NCI-H2227 treated with DMSO at 0.1 percent for 48 hours (cell line): ENCODE data around the gene SLC6A3.
"Not testable (repeated sequence)": the region's sequence is repeated elsewhere in the genome, so short reads cannot be mapped to it uniquely, and the experiment has no call there.

Source experiments
- DNase-seq: peaks from one replicate; lab custom pipeline; 2025; lab: John Stamatoyannopoulos, UW

Gene SLC6A3

DNA sequence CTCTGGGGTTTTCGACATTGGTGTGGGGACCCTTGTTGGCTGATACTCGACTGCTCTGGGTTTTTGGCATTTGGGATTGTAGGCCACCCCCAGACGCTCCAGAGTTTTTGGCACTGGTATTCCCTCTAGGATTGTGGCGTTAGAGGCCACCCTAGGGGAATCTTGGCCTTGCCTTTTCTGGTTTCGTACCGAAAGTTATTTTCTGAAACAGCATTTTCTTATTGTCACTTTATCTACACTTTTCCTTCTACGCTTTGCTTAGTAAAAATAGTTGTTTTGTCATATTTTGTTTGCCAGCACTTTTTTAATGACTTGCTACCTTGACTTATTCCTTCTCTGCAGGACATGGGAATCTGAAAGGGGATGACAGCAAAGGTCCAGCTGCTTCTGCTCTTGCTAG, 75.2 kb downstream of the SLC6A3 start:
- no peak for DNase-seq

DNA sequence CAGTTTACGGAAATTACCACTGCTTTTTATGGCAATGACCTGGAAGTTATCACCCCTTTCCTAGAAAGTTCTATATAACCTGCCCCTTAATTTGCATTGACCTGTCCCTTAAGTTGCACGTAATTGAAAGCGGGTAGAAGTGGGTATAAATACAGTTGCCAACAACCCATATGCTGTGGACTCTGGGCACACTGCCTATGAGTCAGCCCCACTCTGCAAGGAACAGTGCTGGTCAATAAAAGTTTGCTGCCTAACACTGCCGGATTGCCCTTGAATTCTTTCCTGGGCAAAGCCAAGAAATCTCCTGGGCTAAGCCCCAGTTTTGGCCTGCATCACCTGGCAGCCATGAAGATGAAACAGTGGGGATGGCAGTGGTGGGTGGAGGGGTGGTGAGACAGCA, 76.5 kb downstream of the SLC6A3 start:
- DNase-seq = no peak

DNA sequence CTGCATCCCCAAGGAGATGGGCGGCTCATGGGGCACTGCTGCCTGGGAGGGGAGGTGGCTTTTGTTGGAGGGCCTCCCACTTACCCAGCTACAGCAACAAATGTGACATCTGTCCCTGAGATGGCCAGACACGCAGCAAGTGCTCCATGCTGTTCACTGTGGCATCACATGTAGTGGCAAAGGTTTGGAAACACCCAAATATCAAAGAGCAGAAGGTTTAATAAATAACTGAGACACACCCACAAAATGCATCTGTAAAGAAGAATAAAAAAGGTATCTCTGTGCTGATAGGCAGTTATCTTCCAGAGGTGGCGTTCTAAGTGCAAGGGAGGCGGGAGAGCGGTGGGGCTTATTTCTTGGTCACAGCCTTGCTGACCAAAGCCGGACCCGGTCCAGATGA, 77.0 kb downstream of the SLC6A3 start:
- DNase-seq = no peak

DNA sequence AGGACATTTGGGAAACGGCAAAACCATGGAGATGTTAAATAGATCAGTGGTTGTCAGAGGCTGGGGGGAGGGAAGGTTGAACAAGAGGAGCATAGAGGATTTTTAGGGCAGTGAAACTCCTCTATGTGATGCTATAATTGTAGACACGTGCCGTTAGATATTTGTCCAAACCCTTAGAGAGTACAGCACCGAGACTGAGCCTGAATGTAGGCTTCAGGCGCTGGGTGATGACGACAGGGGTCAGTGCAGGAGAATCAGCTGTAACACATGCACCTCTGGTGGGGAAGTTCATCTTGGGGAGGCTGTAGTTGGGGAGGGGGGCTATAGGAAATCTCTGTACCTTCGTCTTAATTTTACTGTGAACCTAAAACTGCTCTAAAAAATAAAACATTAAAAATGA, 78.1 kb downstream of the SLC6A3 start:
- no peak for DNase-seq

DNA sequence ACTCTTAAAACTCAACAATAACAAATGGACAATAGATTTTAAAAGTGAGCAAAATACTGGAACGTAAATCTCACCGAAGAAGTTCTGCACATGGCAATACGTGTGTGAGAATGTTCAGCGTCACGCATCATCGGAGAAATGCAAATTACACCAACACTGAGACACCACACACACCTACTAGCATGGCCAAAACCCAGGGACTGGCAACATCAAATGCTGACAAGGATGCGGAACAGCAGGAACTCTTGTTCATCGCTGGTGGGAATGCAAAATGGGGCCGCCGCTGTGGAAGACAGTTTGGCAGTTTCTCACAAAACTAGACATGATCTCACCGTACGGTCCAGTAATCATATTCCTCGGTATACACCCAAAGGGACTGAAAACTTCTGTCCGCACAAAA, 78.7 kb downstream of the SLC6A3 start:
- DNase-seq = no peak

DNA sequence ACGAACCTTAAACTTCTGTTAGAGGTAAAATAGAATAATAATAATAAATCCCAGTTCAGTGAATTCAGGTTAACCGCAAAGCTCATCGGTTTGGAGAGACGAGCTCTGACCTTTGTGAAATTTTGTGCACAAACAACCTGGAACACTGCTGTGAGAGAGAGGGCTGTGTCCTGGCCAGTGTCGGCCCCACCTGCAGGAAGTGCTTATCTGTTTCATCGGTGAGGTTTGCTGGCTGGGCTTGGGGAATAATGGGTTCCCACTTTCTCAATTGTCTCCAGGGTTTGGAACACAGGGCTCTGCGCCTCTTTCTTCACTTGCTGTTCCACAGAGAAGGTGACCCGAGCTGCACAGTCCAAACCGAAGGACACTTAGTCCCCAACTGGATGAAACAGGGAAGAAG, 81.0 kb downstream of the SLC6A3 start:
- no peak for DNase-seq

DNA sequence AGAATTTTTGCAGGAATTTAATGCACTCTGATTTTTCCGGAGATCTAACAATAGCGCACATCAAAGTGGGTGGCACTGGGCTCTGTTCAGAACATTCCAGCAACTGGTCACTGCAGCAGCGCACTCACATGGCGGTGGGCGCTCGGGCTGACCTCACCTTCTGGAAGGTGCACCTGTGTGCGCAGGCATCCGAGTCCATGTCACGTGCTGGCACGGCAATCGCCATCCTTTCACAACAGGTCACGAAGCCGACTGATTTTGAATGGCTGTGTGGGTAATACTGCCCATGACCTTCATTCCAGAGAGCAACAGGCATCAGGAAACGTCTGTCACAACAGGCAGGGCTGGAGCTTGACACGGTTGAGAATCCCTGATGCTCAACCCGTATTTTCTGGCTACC, 81.7 kb downstream of the SLC6A3 start:
- no peak for DNase-seq

DNA sequence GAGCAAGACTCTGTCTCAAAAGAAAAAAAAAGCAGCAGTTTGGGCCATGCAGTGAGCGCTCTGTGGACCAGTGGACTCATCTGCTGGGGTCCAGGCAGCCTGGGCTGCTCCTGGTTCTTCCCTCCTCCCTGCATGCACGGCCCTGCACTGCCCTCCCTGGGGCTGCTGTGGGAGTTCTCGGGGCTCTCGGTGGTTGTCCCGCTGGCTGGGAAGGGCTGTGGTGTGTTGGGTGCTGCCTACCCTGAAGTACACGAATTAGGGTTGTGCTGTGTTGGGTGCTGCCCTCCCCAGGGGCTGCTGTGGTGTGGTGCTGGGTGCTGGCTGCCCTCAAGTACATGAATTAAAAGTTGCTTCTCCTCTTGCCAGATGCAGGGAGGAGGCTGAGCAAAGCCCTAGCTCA, 82.1 kb downstream of the SLC6A3 start:
- no peak for DNase-seq

DNA sequence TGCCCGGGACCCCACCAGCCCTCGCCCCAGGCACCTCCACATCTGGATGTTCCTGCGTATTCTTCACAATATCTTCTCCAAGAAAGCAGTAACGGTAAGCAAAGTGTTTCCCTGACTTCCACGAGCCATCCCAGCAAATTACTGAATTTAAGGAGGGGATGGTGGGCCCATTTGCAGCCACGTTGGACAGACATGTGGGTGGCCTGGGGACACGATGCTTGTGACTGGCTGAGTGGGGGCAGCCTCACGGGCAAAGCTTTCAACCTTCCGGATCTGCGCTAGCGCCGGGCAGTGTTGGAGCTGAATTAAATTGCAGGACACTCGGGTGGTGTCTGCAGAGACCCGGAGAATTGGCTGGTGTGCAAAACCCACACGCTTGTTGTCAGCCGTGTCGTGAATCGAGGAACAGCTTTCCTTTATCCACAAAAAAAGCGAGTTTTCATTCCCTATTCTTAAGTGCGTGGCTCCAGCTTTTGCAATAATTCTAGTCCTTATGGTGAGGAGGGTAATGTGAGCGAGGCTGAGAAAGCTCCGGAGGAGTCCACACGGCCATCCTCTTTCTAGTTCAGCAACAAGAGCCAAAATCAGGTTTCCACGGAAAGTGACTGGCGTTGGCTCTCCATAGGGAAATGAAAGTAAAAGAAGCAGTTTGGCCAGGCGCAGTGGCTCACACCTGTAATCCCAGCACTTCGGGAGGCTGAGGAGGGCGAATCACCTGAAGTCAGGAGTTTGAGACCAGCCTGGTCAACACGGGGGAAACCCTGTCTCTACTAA, 82.8 kb downstream of the SLC6A3 start:
- DNase-seq = no peak

DNA sequence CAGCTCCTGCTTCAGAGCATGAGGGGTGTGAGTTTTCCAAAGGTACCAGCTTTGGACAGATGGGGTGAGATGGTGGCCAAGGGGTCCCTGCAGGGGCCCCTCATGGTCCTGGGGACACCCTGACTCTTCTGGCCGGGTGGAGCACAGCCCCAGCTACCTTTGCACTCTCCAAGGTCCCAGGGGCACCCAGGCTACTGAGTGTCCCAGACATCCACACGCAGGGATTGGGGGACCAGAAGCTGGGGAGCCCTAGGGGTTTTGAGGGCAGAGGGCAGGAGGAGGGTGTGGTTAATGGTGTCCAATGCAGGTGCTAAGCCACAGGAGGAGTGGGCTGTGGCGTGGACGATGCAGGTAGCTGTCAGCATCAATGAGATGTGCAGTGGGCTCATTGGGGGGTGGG, 84.4 kb downstream of the SLC6A3 start:
- DNase-seq = no peak

DNA sequence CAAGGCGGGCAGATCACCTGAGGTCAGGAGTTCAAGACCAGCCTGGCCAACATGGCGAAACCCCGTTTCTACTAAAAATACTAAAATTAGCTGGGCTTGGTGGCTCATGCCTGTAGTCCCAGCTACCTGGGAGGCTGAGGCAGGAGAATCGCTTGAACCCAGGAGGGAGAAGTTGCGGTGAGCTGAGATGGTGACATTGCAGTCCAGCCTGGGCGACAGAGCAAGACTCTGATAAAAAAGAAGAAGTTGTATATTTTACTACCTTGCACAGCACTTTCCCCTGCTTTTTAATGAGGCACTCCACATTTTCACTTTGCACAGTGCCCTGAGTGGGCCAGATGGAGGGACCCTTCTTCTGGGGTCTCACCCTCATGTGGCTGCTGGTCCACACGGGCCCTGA, 84.9 kb downstream of the SLC6A3 start:
- DNase-seq = not testable (repeated sequence)

DNA sequence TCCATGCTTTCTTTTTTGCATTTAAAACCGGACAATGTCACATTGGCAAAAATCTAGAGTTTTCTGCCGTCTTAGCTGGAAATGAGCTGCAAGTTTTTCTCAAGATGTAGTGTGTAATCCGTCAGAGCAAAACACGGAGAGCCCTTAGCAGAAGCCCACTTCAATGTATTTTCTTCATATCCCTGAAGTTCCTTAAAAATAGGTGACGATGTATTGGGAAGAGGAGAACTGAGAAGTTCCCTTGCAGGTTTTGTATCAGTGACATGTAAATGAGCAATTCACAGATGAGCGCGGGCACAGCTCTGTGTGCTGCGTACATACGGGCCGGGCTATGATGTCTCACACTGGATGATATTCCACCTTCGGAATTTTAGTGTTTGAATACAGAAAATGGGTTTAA, 85.5 kb downstream of the SLC6A3 start:
- DNase-seq = no peak

DNA sequence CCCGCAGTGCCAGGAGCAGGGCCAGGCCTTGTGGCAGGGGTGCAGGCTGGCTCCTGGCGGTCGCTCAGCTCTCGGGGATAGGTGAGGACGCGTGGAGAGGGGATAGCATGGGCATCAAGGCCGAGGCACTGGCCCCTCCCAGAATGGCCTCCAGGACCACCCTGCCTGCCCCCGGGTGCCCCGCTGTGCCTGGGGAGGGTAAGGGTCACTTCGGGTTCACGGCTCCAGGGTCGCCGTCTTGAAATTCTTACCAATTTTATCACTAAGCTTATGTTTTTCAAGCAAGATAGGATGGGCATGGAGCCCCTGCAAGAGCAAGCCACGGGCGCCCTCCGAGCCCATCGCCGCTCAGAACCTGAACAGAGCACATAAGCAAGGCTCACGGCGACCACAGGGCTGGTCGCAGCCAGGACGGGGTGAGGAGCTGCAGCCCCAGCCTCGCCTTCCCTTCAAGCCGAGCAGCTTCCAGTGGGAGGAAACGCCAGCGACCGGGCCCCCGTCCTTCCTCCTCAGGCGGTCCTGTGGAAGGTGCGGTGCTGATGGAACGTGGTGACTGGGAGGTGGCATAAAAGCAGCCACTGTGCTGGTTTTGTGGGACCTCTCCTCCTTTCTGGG, 86.1 kb downstream of the SLC6A3 start:
- DNase-seq = no peak

DNA sequence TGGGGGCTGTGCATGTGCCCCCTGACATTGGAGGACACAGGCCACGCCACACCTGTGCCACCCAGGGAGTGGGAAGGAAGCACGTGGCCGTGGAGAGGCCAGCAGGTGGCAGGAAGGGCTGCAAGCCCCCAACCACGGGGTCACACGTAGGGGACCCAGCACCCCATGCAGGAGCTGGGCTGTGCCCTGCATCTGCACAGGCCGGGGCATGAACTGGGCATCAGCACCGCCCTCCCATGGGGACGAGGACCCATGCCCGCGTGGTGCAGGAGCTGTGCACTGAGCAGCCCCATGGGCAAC, 86.6 kb downstream of the SLC6A3 start:
- DNase-seq = no peak

DNA sequence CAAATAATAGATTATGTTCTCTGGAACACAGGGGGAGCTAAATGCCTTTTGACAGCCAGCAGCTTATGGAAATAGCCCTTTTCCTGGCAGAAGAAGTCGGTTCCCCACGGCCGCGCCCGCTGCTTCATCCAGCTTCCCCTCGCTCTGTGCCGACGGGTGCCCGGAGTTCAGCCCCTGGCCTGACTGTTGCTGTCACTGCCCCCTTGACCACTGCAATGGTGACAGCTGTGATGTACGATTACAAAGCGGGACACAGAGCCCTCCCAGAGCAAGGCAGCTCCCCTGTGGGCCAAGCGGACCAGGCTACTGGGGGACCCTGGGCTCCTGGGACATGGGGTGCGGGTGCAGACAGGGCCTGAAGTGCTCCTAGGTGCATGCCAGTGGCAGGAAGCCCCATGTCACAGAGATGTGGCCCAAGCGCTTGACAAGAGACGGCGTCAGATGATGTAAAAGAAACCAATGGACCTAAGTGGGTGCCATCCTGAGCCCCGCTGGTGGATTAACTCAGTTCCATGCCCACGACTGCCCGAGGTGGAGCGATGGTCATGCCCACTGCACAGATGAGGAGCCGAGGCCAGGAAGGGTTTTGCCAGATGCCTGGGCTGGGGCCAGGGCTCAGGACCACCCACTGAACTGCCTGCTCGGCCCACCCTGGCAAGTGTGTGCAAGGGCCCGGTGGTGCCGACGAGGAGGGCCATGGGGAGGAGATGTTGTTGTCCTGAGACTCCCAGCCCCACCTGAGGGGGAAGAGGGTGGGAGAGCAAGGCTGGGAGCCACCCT, 87.1 kb downstream of the SLC6A3 start:
- no peak for DNase-seq

DNA sequence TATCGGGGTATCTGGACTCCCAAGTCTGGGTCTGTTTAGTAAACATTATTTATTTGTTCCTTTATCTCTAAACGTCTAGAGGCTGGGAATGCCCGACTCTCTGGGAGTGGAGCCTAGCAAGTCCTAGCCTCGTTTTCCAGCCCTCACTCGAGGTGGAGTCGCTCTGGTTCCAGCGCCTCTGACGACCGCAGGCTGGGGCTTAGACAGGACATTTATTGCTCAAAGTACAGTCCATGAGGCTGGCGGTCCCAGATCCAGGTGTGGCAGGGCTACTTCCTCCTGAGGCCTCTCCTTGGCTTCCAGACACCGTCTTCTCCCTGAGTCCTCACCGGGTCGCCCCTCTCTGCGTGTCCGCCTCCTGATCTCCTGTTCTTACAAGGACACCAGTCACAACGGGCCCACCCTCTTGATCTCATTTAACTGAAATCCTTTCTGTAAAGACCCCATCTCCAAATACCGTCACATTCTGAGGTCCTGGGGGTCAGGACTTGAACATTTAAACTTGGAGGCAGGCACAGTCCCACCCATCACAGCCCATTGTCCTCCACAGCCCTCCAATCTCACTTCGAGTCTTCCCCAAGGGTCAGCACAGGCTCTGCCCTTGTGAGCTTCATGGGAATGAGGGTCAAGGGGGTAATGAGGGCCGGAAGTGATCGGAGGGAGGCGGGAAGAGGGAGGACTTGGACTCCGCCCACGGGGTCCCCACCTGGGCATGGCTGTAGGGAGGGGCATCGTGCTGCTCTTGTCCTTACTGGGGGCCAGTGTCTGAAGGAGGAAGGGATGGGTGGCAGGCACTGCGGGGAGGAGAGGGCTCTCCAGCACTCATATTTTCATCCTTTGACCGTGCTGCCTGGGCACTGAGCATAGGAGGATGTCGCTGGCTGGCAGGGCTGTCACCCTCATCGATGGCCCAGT, 88.1 kb downstream of the SLC6A3 start:
- DNase-seq = no peak

DNA sequence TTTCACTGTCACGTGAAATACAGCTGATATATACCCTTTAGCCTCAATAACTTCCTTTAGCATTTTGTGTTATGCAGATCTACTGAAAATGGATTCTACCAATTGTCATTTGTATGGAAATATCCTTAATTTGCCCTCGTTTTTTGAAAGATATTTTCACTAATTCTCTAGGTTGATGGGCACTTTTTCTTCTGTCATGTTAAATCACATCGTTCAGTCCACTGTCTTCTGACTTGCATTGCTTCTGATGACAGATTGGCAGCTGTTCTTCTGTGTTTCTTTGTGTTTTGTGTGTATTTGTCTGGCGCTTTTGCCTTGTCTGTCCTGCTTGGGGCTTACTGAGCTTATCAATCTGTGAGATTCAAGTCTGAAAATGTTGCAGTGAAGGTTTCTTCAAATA, 90.7 kb downstream of the SLC6A3 start:
- no peak for DNase-seq

DNA sequence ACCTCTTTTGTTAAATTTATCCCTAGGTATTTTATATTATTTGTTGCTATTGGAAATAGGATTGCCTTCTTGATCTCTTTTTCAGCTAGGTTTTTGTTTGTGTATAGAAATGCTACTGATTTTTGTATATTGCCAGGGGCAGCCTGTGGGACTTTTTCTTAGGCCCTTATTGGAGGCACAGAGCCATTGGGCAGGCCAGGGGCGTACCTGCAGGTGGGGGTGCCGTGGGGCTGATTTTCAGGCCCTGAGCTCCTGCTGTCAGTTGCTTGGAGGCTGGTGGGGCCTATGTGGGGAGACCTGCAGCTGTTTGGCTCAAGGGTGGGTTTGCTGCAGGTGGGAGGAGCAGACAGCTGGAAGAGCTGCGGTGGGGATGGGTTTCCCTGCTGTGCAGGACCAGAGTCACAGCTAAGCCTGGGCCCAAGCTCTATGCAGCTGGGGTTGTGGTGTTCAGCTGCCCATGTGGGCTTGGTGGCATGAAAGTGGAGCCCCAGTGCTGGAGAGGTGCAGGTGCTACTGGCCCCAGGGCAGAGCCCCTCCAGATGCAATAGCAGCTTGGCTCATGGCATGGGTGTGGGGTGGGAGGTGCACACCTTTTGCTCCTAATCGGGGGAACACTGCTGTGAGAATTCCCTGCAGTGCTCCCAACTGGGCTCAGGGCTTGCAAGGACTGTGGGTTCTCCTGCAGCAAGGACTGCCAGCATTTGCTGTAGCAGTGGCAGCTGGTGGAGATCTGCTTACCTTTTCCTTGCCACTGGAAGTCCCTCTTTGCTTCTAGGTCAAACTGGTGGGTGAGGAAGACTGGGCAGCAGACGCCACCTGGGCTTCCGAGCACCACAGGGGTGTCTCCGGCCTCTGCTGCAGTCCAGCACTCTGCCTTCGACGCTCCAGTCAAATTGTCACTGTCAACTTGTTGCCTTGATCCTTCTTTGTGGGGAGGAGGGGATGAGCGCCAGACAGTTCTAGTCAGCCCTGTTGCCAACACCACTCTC, 92.7 kb downstream of the SLC6A3 start:
- no peak for DNase-seq

DNA sequence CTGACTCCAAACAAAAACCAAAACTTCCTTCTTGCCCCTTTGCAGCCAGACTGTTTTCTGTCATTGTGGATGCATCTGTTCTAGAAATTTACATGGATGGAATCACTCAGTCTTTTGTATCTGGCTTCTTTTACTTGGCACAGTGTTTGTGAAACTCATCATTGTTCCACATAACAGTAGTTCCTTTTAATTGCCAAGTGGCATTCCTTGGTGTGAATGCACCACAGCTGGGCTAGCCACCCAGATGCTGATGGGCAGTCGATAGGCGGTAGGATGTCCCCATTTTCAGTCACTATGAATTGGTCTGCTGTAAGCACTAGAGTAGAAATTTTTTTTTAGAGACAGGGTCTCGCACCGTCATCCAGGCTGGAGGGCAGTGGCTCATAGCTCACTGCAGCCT, 94.1 kb downstream of the SLC6A3 start:
- DNase-seq = no peak

DNA sequence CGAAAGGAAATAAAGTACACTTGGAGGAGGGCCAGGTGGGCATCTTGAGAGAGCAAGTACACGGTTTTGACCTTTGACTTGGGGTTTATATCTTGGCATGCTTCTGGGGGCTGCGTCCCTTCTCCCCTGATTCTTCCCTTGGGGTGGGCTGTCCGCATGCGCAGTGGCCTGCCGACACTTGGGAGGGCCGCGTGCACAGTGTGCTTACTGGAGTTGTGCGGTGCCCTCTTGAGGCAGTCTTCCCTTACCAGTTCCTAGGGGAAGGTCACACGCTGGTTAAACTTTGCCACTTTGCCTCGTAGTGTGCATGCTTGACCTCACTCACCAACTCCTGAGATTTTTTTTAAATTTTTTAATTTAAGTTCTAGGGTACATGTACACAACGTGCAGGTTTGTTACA, 96.0 kb downstream of the SLC6A3 start:
- no peak for DNase-seq

DNA sequence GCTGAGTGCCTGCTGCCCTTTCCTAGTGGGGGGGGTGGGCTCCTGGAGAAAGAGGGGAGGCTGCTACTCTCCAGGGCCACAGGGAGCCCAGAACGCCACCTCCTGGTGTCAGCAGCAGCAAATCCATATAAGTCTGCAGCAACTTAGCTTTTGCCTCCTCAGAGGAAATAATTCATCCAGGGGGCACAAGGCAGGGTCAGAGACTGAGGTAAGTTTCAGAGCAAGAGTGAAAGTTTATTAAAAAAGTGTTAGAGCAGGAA, 96.3 kb downstream of the SLC6A3 start:
- DNase-seq = no peak
